GM19467 (cell line): ENCODE data around the gene SRRM3.
"Not testable (repeated sequence)": the region's sequence is repeated elsewhere in the genome, so short reads cannot be mapped to it uniquely, and the experiment has no call there.

Source experiments
- ATAC-seq: cut with Tn5 transposase; IDR thresholded peaks from one replicate; pipeline ENCODE4 v1.9.1; 2021; ENCODE audit warnings: mild to moderate bottlenecking, moderate library complexity; ENCODE audit not compliant: unreplicated experiment

Gene SRRM3

DNA sequence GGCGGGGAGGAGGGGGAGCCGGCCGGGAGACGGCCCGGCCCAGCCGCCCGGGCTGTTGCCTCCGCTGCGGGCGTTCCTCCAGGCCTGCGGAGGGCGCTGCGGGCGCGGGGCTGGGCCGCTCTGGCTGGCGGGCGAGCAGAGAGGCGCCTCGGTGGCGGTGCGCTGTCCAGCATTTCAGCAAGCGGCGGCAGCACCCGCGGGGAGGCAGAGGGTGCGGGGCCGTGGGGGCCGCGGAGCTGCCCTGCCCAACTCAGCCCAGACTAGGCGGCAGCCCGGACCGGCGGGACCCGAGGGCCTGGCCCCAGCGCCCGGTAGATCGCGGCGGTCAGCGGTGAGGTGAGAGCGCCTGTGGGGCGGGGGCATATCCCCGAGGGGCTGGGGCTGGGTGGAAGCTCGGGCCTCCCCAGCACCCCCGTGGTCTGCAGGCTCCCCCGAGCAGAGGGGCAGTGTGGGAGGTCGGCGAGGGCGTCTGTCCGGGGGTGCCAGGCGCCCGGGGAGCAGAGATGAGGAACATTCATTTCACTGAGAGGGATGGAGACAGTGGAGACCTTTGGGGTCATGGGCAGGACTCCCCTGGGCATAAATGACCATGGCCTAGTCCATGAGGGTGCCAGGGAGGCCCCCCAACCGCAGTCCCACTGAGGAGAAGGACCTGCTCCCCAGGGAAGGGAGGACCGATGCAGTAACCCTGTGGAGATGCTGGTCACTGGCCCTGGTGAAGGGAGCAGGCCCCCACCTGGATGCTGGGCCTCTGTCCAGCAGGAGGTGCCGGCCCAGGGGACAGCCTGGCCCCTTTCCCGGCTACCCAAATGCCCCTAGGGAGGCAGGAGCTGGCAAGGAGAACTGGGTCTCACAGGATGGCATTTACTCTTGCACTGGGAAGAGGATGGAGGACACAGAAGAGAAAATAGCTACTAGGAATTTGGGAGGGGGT lies at the start of gene SRRM3:
Gene SRRM3, plus strand, starts transcription at position 165 of the 934 bp plus-strand sequence. CDS start 33,171 bp downstream, outside the sequence.
- ATAC-seq, result no peak

GRCh38 chr7:76151932-76152331 lies 49.8 kb upstream of the SRRM3 start:
- no peak for ATAC-seq

- not testable (repeated sequence) for ATAC-seq
Measured at GRCh38 chr7:76153571-76154230, 48.0 kb upstream of the SRRM3 start.

DNA sequence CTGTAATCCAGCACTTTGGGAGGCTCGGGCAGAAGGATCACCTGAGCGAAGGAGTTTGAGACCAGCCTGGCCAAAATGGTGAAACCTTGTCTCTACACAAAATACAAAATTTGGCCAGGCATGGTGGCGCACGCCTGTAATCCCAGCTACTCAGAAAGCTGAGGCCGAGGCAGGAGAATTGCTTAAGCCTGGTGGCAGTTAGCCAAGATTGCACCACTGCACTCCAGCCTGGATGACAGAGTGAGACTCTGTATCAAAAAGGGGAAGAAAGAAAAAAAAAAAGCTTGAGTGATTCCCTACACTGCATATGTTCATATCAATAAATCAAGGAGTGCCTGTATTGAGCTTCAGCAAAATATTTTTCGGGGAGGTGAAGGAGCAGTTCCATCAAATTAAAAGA lies 45.8 kb upstream of the SRRM3 start:
- no peak for ATAC-seq

GRCh38 chr7:76156992-76157685 lies 44.6 kb upstream of the SRRM3 start:
- not testable (repeated sequence) for ATAC-seq

DNA sequence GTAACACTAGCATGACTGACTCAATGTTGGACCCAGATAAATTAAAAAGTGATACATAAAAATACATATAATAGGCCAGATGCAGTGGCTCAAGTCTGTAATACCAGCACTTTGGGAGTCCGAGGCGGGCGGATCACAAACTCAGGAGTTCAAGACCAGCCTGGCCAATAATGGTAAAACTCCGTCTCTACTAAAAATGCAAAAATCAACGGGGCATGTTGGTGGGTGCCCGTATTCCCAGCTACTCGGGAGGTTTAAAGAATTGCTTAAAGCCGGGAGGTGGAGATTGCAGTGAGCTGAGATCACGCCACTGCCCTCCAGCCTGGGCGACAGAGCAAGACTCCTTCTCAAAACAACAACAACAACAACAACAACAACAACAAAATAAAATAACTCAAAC lies 43.3 kb upstream of the SRRM3 start:
- not testable (repeated sequence) for ATAC-seq

- not testable (repeated sequence) for ATAC-seq
Measured at GRCh38 chr7:76162416-76163170, 39.1 kb upstream of the SRRM3 start.

- not testable (repeated sequence) for ATAC-seq
Measured at GRCh38 chr7:76163812-76164211, 37.9 kb upstream of the SRRM3 start.

DNA sequence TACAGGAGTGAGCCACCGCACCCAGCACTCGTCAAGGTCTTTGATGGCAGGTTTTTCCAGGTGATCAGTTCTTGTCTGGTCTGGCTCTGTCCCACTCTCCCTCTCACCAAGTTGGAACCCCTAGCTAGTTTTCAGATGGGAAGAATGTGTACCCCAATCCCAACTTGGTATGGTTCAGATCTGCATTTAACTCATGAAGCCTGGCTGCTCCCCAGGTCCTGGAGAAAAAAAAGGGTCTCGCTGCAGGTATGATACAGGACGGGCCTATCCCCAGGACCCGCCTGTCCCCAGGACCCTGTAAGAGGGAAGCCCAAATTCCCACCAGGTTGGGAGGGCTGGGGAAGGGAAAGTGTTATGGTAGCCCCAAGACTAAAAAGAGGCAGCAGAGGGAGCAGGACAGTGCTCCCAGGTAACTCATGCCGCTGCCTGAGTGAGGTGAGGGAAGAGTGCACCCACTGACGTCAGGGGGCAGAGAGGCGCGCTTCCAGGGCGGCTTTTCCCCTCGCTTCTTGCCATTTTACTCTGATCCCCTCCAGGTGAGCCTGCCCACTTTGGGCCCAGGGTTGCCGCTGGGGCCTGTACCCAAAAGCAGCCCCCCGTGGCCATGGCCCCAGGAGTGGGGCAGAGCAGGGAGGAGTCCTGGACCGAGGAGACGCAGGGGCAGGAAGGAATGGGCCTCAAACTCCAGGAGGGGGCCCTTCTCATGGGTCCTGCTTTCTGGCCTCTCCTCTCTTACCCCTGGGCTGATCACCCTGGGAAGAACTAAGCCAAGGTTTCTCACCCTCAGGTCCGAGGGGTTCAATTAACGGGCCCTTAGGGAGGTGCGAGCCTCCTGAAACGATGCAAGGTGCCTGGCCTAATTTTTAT lies 36.4 kb upstream of the SRRM3 start:
- no peak for ATAC-seq

- peak; percentile 11 for ATAC-seq
Measured at GRCh38 chr7:76165973-76166403, 35.7 kb upstream of the SRRM3 start.

DNA sequence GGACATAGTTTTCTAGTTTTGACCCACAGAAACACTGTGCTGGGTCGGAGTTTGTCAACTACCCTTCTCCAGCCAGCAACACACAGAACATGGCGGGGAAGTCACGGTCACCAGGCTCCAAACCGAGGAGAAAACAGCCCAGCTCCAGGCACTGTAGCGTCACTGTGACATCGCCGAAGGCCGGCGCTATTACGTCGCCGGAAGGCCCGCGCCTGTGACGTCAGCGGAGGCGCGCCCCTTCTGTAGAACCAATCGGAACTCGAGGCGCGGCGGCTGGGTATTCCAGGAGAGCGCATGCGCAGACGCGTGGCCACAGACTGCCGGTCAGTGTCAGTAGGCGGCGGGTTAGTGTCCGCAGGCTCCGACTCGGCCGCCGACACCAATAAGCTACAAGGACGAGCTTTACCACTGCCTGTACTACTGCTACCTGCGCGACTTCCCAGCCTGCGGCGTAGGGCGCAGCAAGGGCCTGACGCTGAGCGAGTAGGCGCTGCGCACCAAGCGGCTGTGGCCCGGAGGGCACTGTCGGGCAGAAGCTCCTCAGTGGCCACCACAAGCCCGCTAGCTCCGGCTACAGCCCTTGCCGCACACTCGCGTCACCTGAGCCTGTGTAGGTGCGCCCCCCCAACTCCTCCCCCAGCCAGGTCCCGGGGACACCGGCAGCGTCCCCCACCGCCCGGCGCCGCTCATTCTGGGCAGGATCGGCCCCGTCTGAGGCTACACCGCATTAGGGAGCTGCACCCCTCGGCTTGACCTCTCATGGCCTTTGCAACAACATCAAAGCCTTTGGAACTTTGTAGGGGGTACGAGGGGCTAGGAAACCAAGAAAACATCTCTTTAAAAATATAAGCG lies 35.1 kb upstream of the SRRM3 start:
- ATAC-seq, result peak; percentile 75

- ATAC-seq, result no peak
Measured at GRCh38 chr7:76173566-76174205, 28.0 kb upstream of the SRRM3 start.

GRCh38 chr7:76176951-76177350 lies 24.7 kb upstream of the SRRM3 start:
- ATAC-seq, result not testable (repeated sequence)

DNA sequence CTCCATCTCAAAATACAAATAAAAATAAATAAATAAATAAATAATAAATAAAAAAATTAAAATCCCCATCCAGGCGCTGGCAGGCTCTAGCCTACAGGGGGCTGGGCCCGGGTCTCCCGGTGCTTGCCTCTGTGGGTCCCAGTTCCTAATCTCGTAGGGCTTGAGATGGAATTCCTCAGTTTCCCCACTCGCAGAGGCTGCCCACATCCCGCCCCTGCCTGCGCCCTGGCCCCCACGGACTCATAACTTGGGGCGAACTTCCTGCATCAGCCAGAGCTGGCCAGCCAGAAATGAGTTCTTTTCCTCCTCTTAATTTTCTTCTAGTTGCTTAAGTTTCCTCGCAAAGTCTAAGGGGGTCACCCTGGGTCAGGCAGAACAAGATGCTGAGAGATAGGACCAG lies 22.0 kb upstream of the SRRM3 start:
- no peak for ATAC-seq

DNA sequence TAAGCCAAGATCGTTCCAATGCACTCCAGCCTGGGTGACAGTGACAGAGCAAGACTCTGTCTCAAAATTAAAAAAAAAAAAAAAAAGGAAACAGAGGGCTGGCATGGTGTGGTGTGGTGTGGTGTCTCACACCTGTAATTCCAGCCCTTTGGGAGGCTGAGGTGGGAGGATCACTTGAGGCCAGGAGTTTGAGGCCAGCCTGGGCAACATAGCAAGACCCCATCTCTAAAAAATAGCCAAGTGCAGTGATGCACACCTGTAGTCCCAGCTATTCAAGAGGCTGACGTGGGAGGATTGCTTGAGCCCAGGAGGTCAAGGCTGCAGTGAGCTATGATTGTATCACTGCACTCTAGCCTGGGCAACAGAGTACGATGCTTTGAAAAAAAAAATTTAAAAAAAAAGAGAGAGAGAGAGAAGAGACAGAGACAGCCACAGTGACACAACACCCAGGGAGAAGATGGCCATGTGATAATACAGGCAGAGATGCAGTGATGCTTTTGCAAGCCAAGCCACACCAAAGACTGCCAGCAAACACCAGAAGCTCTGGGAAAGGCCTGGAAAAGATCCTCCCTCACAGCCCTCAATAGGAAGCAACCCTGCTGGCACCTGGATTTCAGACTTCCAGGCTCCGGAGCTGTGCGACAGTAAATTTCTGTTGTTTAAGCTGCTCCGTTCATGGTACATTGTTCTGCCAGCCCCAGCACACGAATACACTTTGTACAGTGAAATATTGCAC lies 19.3 kb upstream of the SRRM3 start:
- no peak for ATAC-seq

- no peak for ATAC-seq
Measured at GRCh38 chr7:76185187-76185896, 16.4 kb upstream of the SRRM3 start.

DNA sequence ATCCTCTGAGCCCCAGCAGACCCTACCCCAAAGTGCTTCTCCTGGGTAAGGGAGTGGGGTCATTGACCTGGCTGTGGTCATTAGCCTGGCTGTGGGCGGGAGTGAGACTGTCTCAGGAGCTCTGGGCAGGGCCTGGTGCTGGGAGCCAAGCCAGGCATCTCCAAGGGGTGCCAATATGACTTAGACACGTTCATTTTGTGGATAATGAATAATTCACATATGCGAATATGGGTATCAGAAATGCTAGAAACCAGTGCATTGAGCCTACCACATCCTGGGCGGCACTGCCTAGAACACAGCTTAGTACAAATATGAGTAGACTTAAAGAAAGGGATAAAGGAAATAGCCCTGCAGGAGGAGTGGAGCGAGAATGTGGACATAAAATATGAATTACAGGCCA lies 14.4 kb upstream of the SRRM3 start:
- no peak for ATAC-seq
